Chondrocyte (in vitro differentiated cells): ENCODE data around the gene GRIK1. TPM values are rescaled to one million over a fixed set of nuclear protein-coding genes. Genes with fewer than 3 reads are reported as not detected.

Experiments used
- DNase-seq: peaks from one replicate; pipeline ENCODE4 v3.0.0; 2021; ENCODE audit warnings: mixed read lengths, low spot score
- H3K27ac Mint-ChIP-seq: one replicate; pipeline ENCODE4 v1.8.0; 2021; ENCODE audit warnings: mild to moderate bottlenecking, moderate library complexity, mixed read lengths; ENCODE audit not compliant: unreplicated experiment
- H3K27me3 Mint-ChIP-seq: 2 replicates; pipeline ENCODE4 v1.8.0; 2021; ENCODE audit warnings: low read depth, mixed read lengths
- H3K36me3 Mint-ChIP-seq: 2 replicates; pipeline ENCODE4 v1.8.0; 2021; ENCODE audit warnings: low read depth, mixed read lengths
- H3K4me1 Mint-ChIP-seq: 2 replicates; pipeline ENCODE4 v1.8.0; 2021; ENCODE audit warnings: low read depth, mild to moderate bottlenecking, mixed read lengths
- H3K4me3 Mint-ChIP-seq: one replicate; pipeline ENCODE4 v1.8.0; 2021; ENCODE audit warnings: mild to moderate bottlenecking, moderate library complexity, mixed read lengths; ENCODE audit not compliant: unreplicated experiment
- H3K9me3 Mint-ChIP-seq: 2 replicates; pipeline ENCODE4 v1.8.0; 2021; ENCODE audit warnings: low read depth, mixed read lengths
- CTCF ChIP-seq: fragments of 200-600 bp; sonication (generic); IDR thresholded peaks from 2 replicates; pipeline ENCODE4 v1.5.0; 2021; ENCODE audit warnings: antibody characterized with exemption, mild to moderate bottlenecking, moderate library complexity
- total RNA-seq: library from RNA; stranded (reverse); gene quantifications from 3 replicates; pipeline ENCODE4 v1.2.1, GENCODE V29; 2021

GRIK1 gene
- total RNA-seq, 1 donor from 2014 or later: 1.2 TPM

DNA sequence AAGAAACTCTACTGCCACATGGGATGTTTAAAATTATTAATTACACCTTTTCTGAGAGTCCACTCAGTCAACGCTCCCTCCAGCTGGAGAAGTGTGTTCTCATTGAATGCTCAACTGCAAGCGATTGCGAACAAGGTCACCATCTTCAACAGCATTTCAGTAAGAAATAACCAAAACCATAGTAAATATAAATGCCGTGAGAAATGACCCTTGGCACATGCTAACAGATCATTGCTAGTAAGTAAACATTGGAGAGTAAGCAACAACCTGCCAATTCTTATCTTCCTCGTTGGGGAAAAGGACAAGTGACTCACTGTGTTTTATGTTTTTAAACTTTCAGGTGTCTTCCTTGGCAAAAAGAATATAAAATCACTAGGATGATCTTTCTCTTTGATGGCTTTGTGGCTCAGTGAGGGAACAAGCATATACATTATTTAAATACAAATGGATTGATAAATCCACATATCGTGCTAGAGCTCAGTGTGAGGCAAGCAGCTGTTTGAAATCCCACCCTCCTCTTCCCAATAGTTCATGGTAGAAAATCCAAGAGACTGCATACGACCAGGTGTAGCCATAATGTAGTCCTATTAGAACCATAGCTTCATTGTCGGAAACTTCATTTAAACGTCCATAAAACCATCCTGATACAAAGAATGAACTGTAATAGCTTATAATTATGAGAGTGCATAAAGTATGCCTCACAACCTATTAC is 214.6 kb downstream of the GRIK1 start:
- Mint-ChIP-seq H3K4me1 (peaks cover 7% of the 10 kb centered on the region), H3K27me3 (peaks cover 9% of the 10 kb centered on the region), H3K9me3 (no peaks in the 10 kb centered on the region), H3K36me3 (no peaks in the 10 kb centered on the region), H3K27ac (no peak overlapping the region), H3K4me3 (no peak overlapping the region)
- DNase-seq: no peak
- TF ChIP-seq CTCF: no peak

DNA sequence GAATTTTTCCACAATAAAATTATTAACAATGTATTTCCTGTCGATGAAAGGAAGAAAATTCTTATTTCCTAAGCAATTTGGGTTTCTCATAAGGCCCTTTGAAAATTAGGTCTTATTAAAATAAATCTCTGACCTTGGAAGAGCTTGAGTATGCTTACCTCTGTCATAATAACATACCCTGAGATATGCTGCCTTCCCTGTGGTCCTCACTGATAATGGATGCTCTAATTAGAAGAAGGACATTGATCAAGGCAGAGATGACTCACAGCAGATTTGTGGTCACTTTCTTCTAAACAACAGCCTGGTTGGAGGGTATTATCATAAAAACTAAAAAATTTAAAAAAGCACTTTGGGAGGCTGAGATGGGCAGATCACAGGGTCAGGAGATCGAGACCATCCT is 217.8 kb downstream of the GRIK1 start:
- no peak for DNase-seq
- no peak for TF ChIP-seq CTCF
- H3K36me3 Mint-ChIP-seq: no peaks in the 10 kb centered on the region
- H3K4me1 Mint-ChIP-seq: peaks cover 2% of the 10 kb centered on the region
- H3K27ac Mint-ChIP-seq: no peak overlapping the region
- no peak overlapping the region for H3K4me3 Mint-ChIP-seq
- peaks cover 9% of the 10 kb centered on the region for H3K27me3 Mint-ChIP-seq
- H3K9me3 Mint-ChIP-seq: no peaks in the 10 kb centered on the region

- no peak for DNase-seq
- no peak for TF ChIP-seq CTCF
- H3K4me1 Mint-ChIP-seq: peaks cover 2% of the 10 kb centered on the region
- peaks cover 9% of the 10 kb centered on the region for H3K27me3 Mint-ChIP-seq
- H3K36me3 Mint-ChIP-seq: peaks cover 3% of the 10 kb centered on the region
- no peaks in the 10 kb centered on the region for H3K9me3 Mint-ChIP-seq
- H3K27ac Mint-ChIP-seq: no peak overlapping the region
- H3K4me3 Mint-ChIP-seq: no peak overlapping the region
Measured at GRCh38 chr21:29721221-29721620, 218.6 kb downstream of the GRIK1 start.

DNA sequence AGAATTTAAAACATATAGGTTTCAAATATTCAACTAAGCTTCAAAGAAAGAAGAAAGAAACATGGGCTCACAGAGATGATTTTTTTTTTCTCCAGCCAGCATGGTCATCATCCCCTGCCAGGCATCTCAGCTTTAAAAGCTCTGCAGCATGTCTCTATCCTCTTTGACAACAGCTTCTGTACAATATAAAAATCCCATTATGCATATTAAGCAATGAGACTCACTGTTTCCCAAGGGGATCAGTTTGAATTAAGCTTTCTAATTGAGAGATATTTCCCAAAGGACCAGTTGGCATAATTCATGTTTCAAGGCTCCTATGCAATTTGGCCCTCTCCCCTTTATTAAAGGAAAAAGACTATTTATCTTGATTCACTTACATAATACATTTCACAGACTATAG is 220.3 kb downstream of the GRIK1 start:
- Mint-ChIP-seq H3K4me3 (no peak overlapping the region), H3K27me3 (peaks cover 9% of the 10 kb centered on the region), H3K27ac (no peak overlapping the region), H3K4me1 (peaks cover 2% of the 10 kb centered on the region), H3K9me3 (no peaks in the 10 kb centered on the region), H3K36me3 (peaks cover 3% of the 10 kb centered on the region)
- TF ChIP-seq CTCF: no peak
- no peak for DNase-seq

DNA sequence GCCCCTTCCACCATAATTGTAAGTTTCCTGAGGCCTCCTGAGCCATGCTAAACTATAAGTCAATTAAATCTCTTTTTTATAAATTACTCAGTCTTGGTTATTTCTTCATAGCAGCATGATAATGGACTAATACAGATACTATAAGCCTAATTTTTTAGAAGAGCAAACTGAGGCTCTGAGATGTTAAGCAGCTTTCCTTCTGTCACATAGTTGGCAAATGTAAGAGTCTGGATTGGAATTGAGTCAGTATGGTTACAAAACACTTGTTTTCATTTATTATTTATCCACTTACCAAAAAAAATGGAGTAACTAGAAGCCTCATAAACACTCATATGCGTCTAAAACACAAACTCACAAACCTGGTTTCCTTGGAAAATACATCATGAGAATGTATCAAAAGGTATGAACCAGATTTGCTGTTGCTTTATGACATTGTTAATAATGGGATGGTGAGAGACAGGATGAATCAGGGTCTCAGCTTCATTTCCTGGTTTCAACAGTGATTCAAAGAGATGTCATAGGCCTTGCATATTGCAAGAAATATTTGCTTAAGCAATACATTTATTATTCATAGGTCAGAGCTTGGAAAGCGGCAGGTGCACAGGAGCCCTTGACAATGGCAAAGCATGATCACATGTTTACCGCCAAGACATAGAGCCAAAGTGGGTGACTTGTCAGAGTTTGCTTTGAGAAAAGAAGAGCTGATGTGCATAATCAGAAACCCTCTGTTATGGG is 221.5 kb downstream of the GRIK1 start:
- Mint-ChIP-seq H3K27ac (no peak overlapping the region), H3K27me3 (peaks cover 10% of the 10 kb centered on the region), H3K4me3 (no peak overlapping the region), H3K9me3 (no peaks in the 10 kb centered on the region), H3K36me3 (peaks cover 3% of the 10 kb centered on the region), H3K4me1 (peaks cover 5% of the 10 kb centered on the region)
- DNase-seq: no peak
- no peak for TF ChIP-seq CTCF
